HepG2 (cell line): ENCODE results near the gene DNAJA3. TPM values are rescaled to one million over a fixed set of nuclear protein-coding genes. Genes with fewer than 3 reads are reported as not detected.

ENCODE experiments used
- ATAC-seq: fragments of 200-7000 bp; cut with Tn5 transposase; 3 replicates; pipeline ENCODE4 v1.9.1; 2020; ENCODE audit warnings: mild to moderate bottlenecking, moderate library complexity
- BruUV-seq: library from RNA; stranded (reverse); fragments of 400-500 nt; replicated peaks from 2 replicates; lab custom pipeline; 2021; lab: Mats Ljungman, UMichigan
- CTCF ChIA-PET: fragments of 300-600 bp; formaldehyde crosslinking; extraction: SDS; loops from one replicate; lab custom pipeline; 2021; ENCODE audit warnings: low total read pairs, inconsistent platforms, low intra/inter-chr PET ratio; lab: Yijun Ruan, JAX
- POLR2A ChIA-PET: fragments of 350-600 bp; sonication (Branson Sonifier 250); formaldehyde crosslinking; loops from one replicate; lab custom pipeline; 2020; ENCODE audit warnings: antibody characterized with exemption, inconsistent platforms; lab: Yijun Ruan, JAX
- DNase-seq: peaks from one replicate; pipeline ENCODE4 v3.0.0-alpha.2; 2015; ENCODE audit warnings: low spot score
- FAIRE-seq: peaks from 3 replicates; lab custom pipeline; 2011; peaks lifted over from hg19 to GRCh38; lab: Jason Lieb, UNC
- H2AFZ ChIP-seq: one replicate; pipeline ENCODE4 v1.6.1; 2011; ENCODE audit warnings: low read length, inconsistent platforms
- H3K27ac ChIP-seq: fragments of 300-600 bp; 3 replicates; pipeline ENCODE4 v1.8.0; 2011; ENCODE audit warnings: mixed run types, mild to moderate bottlenecking, mixed read lengths, low read length, inconsistent platforms; ENCODE audit not compliant: insufficient read depth; ENCODE audit errors: extremely low read length
- H3K27me3 ChIP-seq, 2 experiments: fragments of 200-600 bp in 1 of 2; 2 replicates in 1 of 2; 3 replicates in 1 of 2; pipeline versions ENCODE4 v1.6.0 to v1.8.0; 2011; ENCODE audit warnings: low read length in 2 of 2, mild to moderate bottlenecking in 2 of 2, moderate library complexity in 2 of 2, inconsistent platforms in 1 of 2; ENCODE audit not compliant: insufficient read depth in 2 of 2, control insufficient read depth in 1 of 2
- H3K36me3 ChIP-seq, 2 experiments: fragments of 200-600 bp in 1 of 2; replicated peaks in 1 of 2; 2 replicates in 1 of 2; 3 replicates in 1 of 2; pipeline versions ENCODE4 v1.5.1 to v1.8.0; 2011; ENCODE audit warnings: low read length in 2 of 2, inconsistent platforms in 1 of 2; ENCODE audit not compliant: insufficient read depth in 2 of 2, control insufficient read depth in 1 of 2
- H3K4me1 ChIP-seq: 2 replicates; pipeline ENCODE4 v1.5.1; 2012; ENCODE audit warnings: low read length, inconsistent platforms; ENCODE audit not compliant: insufficient read depth
- H3K4me2 ChIP-seq: 2 replicates; pipeline ENCODE4 v1.6.0; 2011; ENCODE audit warnings: low read depth, low read length, inconsistent platforms
- H3K4me3 ChIP-seq, 3 experiments: fragments of 200-600 bp in 1 of 3; sonication (generic), shearing (Covaris generic) in 1 of 3; replicated peaks in 1 of 3; 2 replicates each; pipeline ENCODE4 v1.5.1; 2011 to 2016; ENCODE audit warnings: low read length in 3 of 3, inconsistent platforms in 2 of 3, low read depth in 2 of 3, mild to moderate bottlenecking in 2 of 3, control low read depth in 1 of 3, mixed read lengths in 1 of 3; ENCODE audit not compliant: insufficient read depth in 1 of 3
- H3K79me2 ChIP-seq: one replicate; pipeline ENCODE4 v1.6.1; 2011; ENCODE audit warnings: low read length, inconsistent platforms; ENCODE audit not compliant: insufficient read depth
- H3K9ac ChIP-seq: 2 replicates; pipeline ENCODE4 v1.6.0; 2011; ENCODE audit warnings: mild to moderate bottlenecking, low read depth, low read length, inconsistent platforms; ENCODE audit not compliant: insufficient read depth
- H3K9me3 ChIP-seq: 2 replicates; pipeline ENCODE4 v1.5.1; 2012; ENCODE audit warnings: mild to moderate bottlenecking, low read length
- H4K20me1 ChIP-seq: 2 replicates; pipeline ENCODE4 v1.6.0; 2011; ENCODE audit warnings: inconsistent platforms, mild to moderate bottlenecking, low read length, moderate library complexity; ENCODE audit not compliant: insufficient read depth
- ARNTL ChIP-seq: sonication (generic); formaldehyde crosslinking; IDR thresholded peaks from 2 replicates; pipeline ENCODE4 v1.4.0; 2020; ENCODE audit warnings: mild to moderate bottlenecking, missing genetic modification reagents
- BORCS8-MEF2B ChIP-seq: sonication (generic); formaldehyde crosslinking; IDR thresholded peaks from 2 replicates; pipeline ENCODE4 v1.8.0; 2022; ENCODE audit warnings: mild to moderate bottlenecking, missing genetic modification reagents
- CTCF ChIP-seq: sonication (generic); formaldehyde crosslinking; IDR thresholded peaks from 2 replicates; pipeline ENCODE4 v1.5.0; 2020; ENCODE audit warnings: mild to moderate bottlenecking, missing genetic modification reagents, moderate library complexity
- FOXK2 ChIP-seq: fragments of 450-650 bp; IDR thresholded peaks from 2 replicates; pipeline ENCODE4 v1.6.1; 2016
- MYPOP ChIP-seq: sonication (generic); formaldehyde crosslinking; IDR thresholded peaks from 2 replicates; pipeline ENCODE4 v1.8.1; 2023; ENCODE audit warnings: mild to moderate bottlenecking, moderate library complexity, missing genetic modification reagents
- NFATC3 ChIP-seq: sonication (generic); formaldehyde crosslinking; IDR thresholded peaks from 2 replicates; pipeline ENCODE4 v1.5.1; 2020; ENCODE audit warnings: mild to moderate bottlenecking, missing genetic modification reagents
- RXRB ChIP-seq: IDR thresholded peaks from 2 replicates; pipeline ENCODE4 v1.6.1; 2016; ENCODE audit warnings: borderline replicate concordance, missing genetic modification reagents, missing compliant biosample characterization
- SRSF4 ChIP-seq: fragments of 200-400 bp; formaldehyde crosslinking; IDR thresholded peaks from one replicate; pipeline ENCODE4 v1.6.1; 2018; ENCODE audit warnings: mild to moderate bottlenecking, low read depth, low read length, moderate library complexity; ENCODE audit not compliant: poor library complexity, severe bottlenecking
- ZFY ChIP-seq: sonication (generic); formaldehyde crosslinking; IDR thresholded peaks from 2 replicates; pipeline ENCODE4 v1.4.0; 2020; ENCODE audit warnings: missing genetic modification reagents
- ZMAT5 ChIP-seq: sonication (generic); formaldehyde crosslinking; IDR thresholded peaks from 2 replicates; pipeline ENCODE4 v1.5.0; 2020; ENCODE audit warnings: mild to moderate bottlenecking, low read depth, missing genetic modification reagents, borderline replicate concordance
- ZNF646 ChIP-seq: sonication (generic); formaldehyde crosslinking; IDR thresholded peaks from 2 replicates; pipeline ENCODE4 v1.9.0; 2021; ENCODE audit warnings: mild to moderate bottlenecking, missing genetic modification reagents
- ZNF678 ChIP-seq: sonication (generic); formaldehyde crosslinking; IDR thresholded peaks from 2 replicates; pipeline ENCODE4 v1.4.0; 2020; ENCODE audit warnings: mild to moderate bottlenecking, missing genetic modification reagents
- ZNF790 ChIP-seq: sonication (generic); formaldehyde crosslinking; IDR thresholded peaks from 2 replicates; pipeline ENCODE4 v1.8.0; 2022; ENCODE audit warnings: missing genetic modification reagents, mild to moderate bottlenecking, borderline replicate concordance
- WGBS: methylation state at CpG from one replicate; pipeline ENCODE4 v1.1.6; 2017; ENCODE audit warnings: low lambda C conversion rate; 5-methylcytosine and 5-hydroxymethylcytosine counted together
- in situ Hi-C: cut with HindIII; loops from 2 replicates; pipeline ENCODE4 v1.10.0; 2017; ENCODE audit warnings: low pct_unique_long_range_greater_than_20kb; ENCODE audit not compliant: extremely low pct_ligation_motif_present
- intact Hi-C: fragments of 100-400 bp; cut with micrococcal nuclease; formaldehyde crosslinking; loops from one replicate; pipeline ENCODE4 v1.10.0; 2022; ENCODE audit not compliant: unreplicated experiment
- polyA plus RNA-seq, 8 experiments: library from polyadenylated mRNA; depleted of rRNA in 3 of 8; stranded (reverse) in 7 of 8; unstranded in 1 of 8; fragments of >200 nt; fragmentation: Illumina TruSeq in 4 of 8; extraction: Trizol in 4 of 8; gene quantifications; 2 replicates each; pipeline versions ENCODE4 v1.2.1 to v1.2.3, GENCODE V29; 2011 to 2016; ENCODE audit warnings: low read depth in 4 of 8, missing spikeins in 1 of 8, mixed read lengths in 1 of 8; ENCODE audit not compliant: insufficient read depth in 1 of 8
- total RNA-seq, 5 experiments: library from RNA; depleted of rRNA; stranded (reverse); fragments of >200 nt; fragmentation: Illumina TruSeq; extraction: Trizol; gene quantifications; 2 replicates each; pipeline ENCODE4 v1.2.3, GENCODE V29; 2016; ENCODE audit warnings: low read depth in 1 of 5
- TF ChIP-seq, protein P1 (sequence below): sonication (generic); formaldehyde crosslinking; IDR thresholded peaks from 2 replicates; pipeline ENCODE4 v1.8.1; 2023; ENCODE audit warnings: mild to moderate bottlenecking, missing genetic modification reagents

The DNAJA3 gene
- total and polyA plus RNA-seq, 2 of the 13 experiments (the other 11 are each of a cell fraction or from before 2014, with no cell fraction given), result 77.0 to 83.3 TPM

- BruUV-seq, result no TSS peak
- no peak overlapping the region for H3K4me2 ChIP-seq
- H4K20me1 ChIP-seq, result no peaks in the 10 kb centered on the region
- peaks cover 2 to 9% of the 10 kb centered on the region in 2 experiments; a peak in 1 of 5 replicates for H3K36me3 ChIP-seq
- no peak overlapping the region for H3K4me3 ChIP-seq
- in situ Hi-C loops, result no loop called here
- H3K4me1 ChIP-seq, result peaks cover 20% of the 10 kb centered on the region
- DNase-seq (no peak), FAIRE-seq (no peak), ATAC-seq (no peak)
- H3K27me3 ChIP-seq, result no peaks in the 10 kb centered on the region
- H3K9ac ChIP-seq, result no peak overlapping the region
- no peak overlapping the region for H2AFZ ChIP-seq
- CTCF ChIA-PET, result no interaction called here
- no peaks in the 10 kb centered on the region for H3K79me2 ChIP-seq
- no peak overlapping the region for H3K27ac ChIP-seq
- 96% methylated on average over 5 of the region's 6 CpGs for WGBS
- POLR2A ChIA-PET, result interaction anchor here (1.2 kb wide), 1 partner anchor 48 kb away, joined by 3 read pairs; no protein-coding TSS in a partner anchor
- no peaks in the 10 kb centered on the region for H3K9me3 ChIP-seq
- intact Hi-C loops, result no loop called here
- TF ChIP-seq FOXK2 (no peak), ZNF790 (CRISPR knock-in tag) (no peak), ZNF646 (CRISPR knock-in tag) (no peak), RXRB (CRISPR knock-in tag) (no peak), ZNF678 (CRISPR knock-in tag) (no peak), NFATC3 (CRISPR knock-in tag) (no peak), BORCS8-MEF2B (CRISPR knock-in tag) (no peak), MYPOP (CRISPR knock-in tag) (no peak), ZMAT5 (CRISPR knock-in tag) (no peak), ZFY (no peak), ARNTL (CRISPR knock-in tag) (no peak), SRSF4 (no peak), CTCF (no peak)
- TF ChIP-seq, protein P1, sequence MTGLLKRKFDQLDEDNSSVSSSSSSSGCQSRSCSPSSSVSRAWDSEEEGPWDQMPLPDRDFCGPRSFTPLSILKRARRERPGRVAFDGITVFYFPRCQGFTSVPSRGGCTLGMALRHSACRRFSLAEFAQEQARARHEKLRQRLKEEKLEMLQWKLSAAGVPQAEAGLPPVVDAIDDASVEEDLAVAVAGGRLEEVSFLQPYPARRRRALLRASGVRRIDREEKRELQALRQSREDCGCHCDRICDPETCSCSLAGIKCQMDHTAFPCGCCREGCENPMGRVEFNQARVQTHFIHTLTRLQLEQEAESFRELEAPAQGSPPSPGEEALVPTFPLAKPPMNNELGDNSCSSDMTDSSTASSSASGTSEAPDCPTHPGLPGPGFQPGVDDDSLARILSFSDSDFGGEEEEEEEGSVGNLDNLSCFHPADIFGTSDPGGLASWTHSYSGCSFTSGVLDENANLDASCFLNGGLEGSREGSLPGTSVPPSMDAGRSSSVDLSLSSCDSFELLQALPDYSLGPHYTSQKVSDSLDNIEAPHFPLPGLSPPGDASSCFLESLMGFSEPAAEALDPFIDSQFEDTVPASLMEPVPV (CRISPR knock-in tag), result no peak
Measured at GRCh38 chr16:4393240-4393600, 32.4 kb upstream of the DNAJA3 start.
